Measurements from ENCODE around the gene RPS19BP1.

- no peak for TF ChIP-seq POLR2A (IDR thresholded peaks at IDR 0.05)
- TF ChIP-seq, protein P1, sequence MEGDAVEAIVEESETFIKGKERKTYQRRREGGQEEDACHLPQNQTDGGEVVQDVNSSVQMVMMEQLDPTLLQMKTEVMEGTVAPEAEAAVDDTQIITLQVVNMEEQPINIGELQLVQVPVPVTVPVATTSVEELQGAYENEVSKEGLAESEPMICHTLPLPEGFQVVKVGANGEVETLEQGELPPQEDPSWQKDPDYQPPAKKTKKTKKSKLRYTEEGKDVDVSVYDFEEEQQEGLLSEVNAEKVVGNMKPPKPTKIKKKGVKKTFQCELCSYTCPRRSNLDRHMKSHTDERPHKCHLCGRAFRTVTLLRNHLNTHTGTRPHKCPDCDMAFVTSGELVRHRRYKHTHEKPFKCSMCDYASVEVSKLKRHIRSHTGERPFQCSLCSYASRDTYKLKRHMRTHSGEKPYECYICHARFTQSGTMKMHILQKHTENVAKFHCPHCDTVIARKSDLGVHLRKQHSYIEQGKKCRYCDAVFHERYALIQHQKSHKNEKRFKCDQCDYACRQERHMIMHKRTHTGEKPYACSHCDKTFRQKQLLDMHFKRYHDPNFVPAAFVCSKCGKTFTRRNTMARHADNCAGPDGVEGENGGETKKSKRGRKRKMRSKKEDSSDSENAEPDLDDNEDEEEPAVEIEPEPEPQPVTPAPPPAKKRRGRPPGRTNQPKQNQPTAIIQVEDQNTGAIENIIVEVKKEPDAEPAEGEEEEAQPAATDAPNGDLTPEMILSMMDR (IDR thresholded peaks at IDR 0.05): no peak
These were observed 51.0 kb downstream of the RPS19BP1 start for GRCh38 chr22:39481595-39481994.

All from Peyer's patch (tissue), 4 donors.